H9 (cell line): ENCODE data around the gene SLC2A11. TPM values are rescaled to one million over a fixed set of nuclear protein-coding genes. Genes with fewer than 3 reads are reported as not detected.

Experiments used
- DNase-seq: peaks from one replicate; pipeline ENCODE4 v3.0.0-alpha.2; 2017
- H2AFZ ChIP-seq: one replicate; pipeline ENCODE4 v1.6.1; 2013; ENCODE audit warnings: mild to moderate bottlenecking, low read length, control low read depth, moderate library complexity
- H2AK5ac ChIP-seq: 2 replicates; pipeline ENCODE4 v1.6.1; 2013; ENCODE audit warnings: low read length, control low read depth, mixed read lengths; ENCODE audit not compliant: insufficient read length
- H2BK120ac ChIP-seq: one replicate; pipeline ENCODE4 v1.6.1; 2013; ENCODE audit warnings: low read depth, mild to moderate bottlenecking, low read length, control low read depth, inconsistent platforms; ENCODE audit not compliant: poor library complexity, severe bottlenecking
- H2BK12ac ChIP-seq: 2 replicates; pipeline ENCODE4 v1.6.1; 2013; ENCODE audit warnings: low read length, control low read depth, mixed read lengths, low read depth; ENCODE audit not compliant: insufficient read length
- H2BK15ac ChIP-seq: 2 replicates; pipeline ENCODE4 v1.6.1; 2013; ENCODE audit warnings: low read depth, low read length, control low read depth
- H2BK20ac ChIP-seq: one replicate; pipeline ENCODE4 v1.6.1; 2013; ENCODE audit warnings: low read depth, mild to moderate bottlenecking, low read length, control low read depth, inconsistent platforms; ENCODE audit not compliant: poor library complexity, severe bottlenecking
- H2BK5ac ChIP-seq: 2 replicates; pipeline ENCODE4 v1.6.1; 2013; ENCODE audit warnings: low read length, control low read depth, mixed read lengths; ENCODE audit not compliant: insufficient read length
- H3K14ac ChIP-seq: 2 replicates; pipeline ENCODE4 v1.6.1; 2013; ENCODE audit warnings: low read length, control low read depth; ENCODE audit not compliant: insufficient read depth
- H3K18ac ChIP-seq: 2 replicates; pipeline ENCODE4 v1.6.1; 2013; ENCODE audit warnings: low read depth, mild to moderate bottlenecking, mixed read lengths, low read length, control low read depth; ENCODE audit not compliant: insufficient read length
- H3K23ac ChIP-seq: 2 replicates; pipeline ENCODE4 v1.6.1; 2013; ENCODE audit warnings: low read length, control low read depth, mixed read lengths, low read depth; ENCODE audit not compliant: insufficient read length
- H3K23me2 ChIP-seq: 2 replicates; pipeline ENCODE4 v1.6.1; 2013; ENCODE audit warnings: low read depth, mild to moderate bottlenecking, mixed read lengths, low read length, control low read depth; ENCODE audit not compliant: insufficient read length, poor library complexity, severe bottlenecking
- H3K27ac ChIP-seq: 2 replicates; pipeline ENCODE4 v1.5.1; 2013; ENCODE audit warnings: low read length, control low read depth, mixed read lengths, low read depth; ENCODE audit not compliant: insufficient read length
- H3K27me3 ChIP-seq: 2 replicates; pipeline ENCODE4 v1.6.1; 2013; ENCODE audit warnings: low read length, control low read depth, inconsistent platforms; ENCODE audit not compliant: insufficient read depth
- H3K4ac ChIP-seq: 2 replicates; pipeline ENCODE4 v1.6.1; 2013; ENCODE audit warnings: low read depth, mild to moderate bottlenecking, control low read depth, inconsistent platforms, low read length, moderate library complexity
- H3K4me1 ChIP-seq: 2 replicates; pipeline ENCODE4 v1.6.1; 2013; ENCODE audit warnings: low read length, control low read depth, inconsistent platforms; ENCODE audit not compliant: insufficient read depth
- H3K4me2 ChIP-seq: 2 replicates; pipeline ENCODE4 v1.6.1; 2013; ENCODE audit warnings: low read length, control low read depth, mixed read lengths; ENCODE audit not compliant: insufficient read length, insufficient read depth
- H3K56ac ChIP-seq: 2 replicates; pipeline ENCODE4 v1.6.1; 2013; ENCODE audit warnings: low read depth, mild to moderate bottlenecking, mixed read lengths, low read length, control low read depth; ENCODE audit not compliant: insufficient read length
- H3K79me1 ChIP-seq: 2 replicates; pipeline ENCODE4 v1.6.1; 2013; ENCODE audit warnings: low read depth, mild to moderate bottlenecking, moderate library complexity, low read length, control low read depth, inconsistent platforms; ENCODE audit not compliant: insufficient read depth, poor library complexity, severe bottlenecking
- H3K79me2 ChIP-seq: 2 replicates; pipeline ENCODE4 v1.6.1; 2013; ENCODE audit warnings: low read length, control low read depth, inconsistent platforms; ENCODE audit not compliant: insufficient read depth
- H3K9ac ChIP-seq: 2 replicates; pipeline ENCODE4 v1.6.1; 2013; ENCODE audit warnings: low read length, control low read depth, mixed read lengths; ENCODE audit not compliant: insufficient read length; ENCODE audit errors: extremely low read depth
- H3K9me3 ChIP-seq: one replicate; pipeline ENCODE4 v1.6.1; 2013; ENCODE audit warnings: low read depth, low read length, inconsistent platforms; ENCODE audit not compliant: control insufficient read depth
- H3T11ph ChIP-seq: one replicate; pipeline ENCODE4 v1.6.1; 2013; ENCODE audit warnings: mild to moderate bottlenecking, low read length, control low read depth, inconsistent platforms
- H4K20me1 ChIP-seq: one replicate; pipeline ENCODE4 v1.6.1; 2013; ENCODE audit not compliant: control insufficient read depth, insufficient read length, insufficient read depth
- H4K5ac ChIP-seq: 2 replicates; pipeline ENCODE4 v1.6.1; 2013; ENCODE audit warnings: low read depth, mild to moderate bottlenecking, mixed read lengths, low read length, control low read depth; ENCODE audit not compliant: insufficient read length
- H4K8ac ChIP-seq: replicated peaks from 2 replicates; pipeline ENCODE4 v1.6.1; 2013; ENCODE audit warnings: low read length, control low read depth, mixed read lengths, low read depth; ENCODE audit not compliant: insufficient read length
- H4K91ac ChIP-seq: 2 replicates; pipeline ENCODE4 v1.6.1; 2013; ENCODE audit warnings: low read depth, mild to moderate bottlenecking, moderate library complexity, mixed read lengths, low read length, control low read depth; ENCODE audit not compliant: insufficient read length
- H3K27ac Mint-ChIP-seq, 3 experiments: 2 replicates in 2 of 3; 3 replicates in 1 of 3; pipeline ENCODE4 v1.8.0; 2020 to 2021; ENCODE audit warnings: mixed read lengths in 3 of 3, mild to moderate bottlenecking in 1 of 3, moderate library complexity in 1 of 3
- H3K27me3 Mint-ChIP-seq: 2 replicates; pipeline ENCODE4 v1.8.0; 2021; ENCODE audit warnings: low read depth, mild to moderate bottlenecking, moderate library complexity, mixed read lengths
- H3K36me3 Mint-ChIP-seq, 3 experiments: 2 replicates in 2 of 3; 3 replicates in 1 of 3; pipeline ENCODE4 v1.8.0; 2020 to 2021; ENCODE audit warnings: low read depth in 3 of 3, mixed read lengths in 3 of 3; ENCODE audit not compliant: insufficient read depth in 1 of 3
- H3K4me1 Mint-ChIP-seq, 2 experiments: 2 replicates each; pipeline ENCODE4 v1.8.0; 2020; ENCODE audit warnings: mixed read lengths in 2 of 2
- H3K4me3 Mint-ChIP-seq, 2 experiments: 2 replicates in 1 of 2; 3 replicates in 1 of 2; pipeline ENCODE4 v1.8.0; 2020 to 2021; ENCODE audit warnings: mild to moderate bottlenecking in 2 of 2, mixed read lengths in 2 of 2, moderate library complexity in 1 of 2
- H3K9me3 Mint-ChIP-seq, 2 experiments: 2 replicates in 1 of 2; 3 replicates in 1 of 2; pipeline ENCODE4 v1.8.0; 2020; ENCODE audit warnings: mild to moderate bottlenecking in 2 of 2, mixed read lengths in 2 of 2, moderate library complexity in 1 of 2
- CTCF ChIP-seq: fragments of 200-600 bp; sonication (generic); conservative IDR thresholded peaks from 3 replicates; pipeline ENCODE4 v1.8.0; 2021; ENCODE audit warnings: antibody characterized with exemption, mild to moderate bottlenecking
- WGBS: extraction: QIAGEN DNeasy Blood & Tissue Kit; methylation state at CpG from one replicate; pipeline ENCODE4 v1.1.7; 2013; ENCODE audit warnings: missing lambda C conversion rate, low lambda C conversion rate, mixed read lengths; ENCODE audit not compliant: insufficient read length; ENCODE audit errors: extremely low coverage; 5-methylcytosine and 5-hydroxymethylcytosine counted together
- total RNA-seq: library from RNA; stranded (reverse); gene quantifications from 2 replicates; pipeline ENCODE4 v1.2.1, GENCODE V29; 2021

Gene SLC2A11
- total RNA-seq, 1 experiment from 2014 or later, result 15.0 TPM

- no peak for TF ChIP-seq CTCF
- H3K23me2 ChIP-seq, result peaks cover 3% of the 10 kb centered on the region
- H4K8ac ChIP-seq, result no peak overlapping the region
- no peak overlapping the region for H2BK5ac ChIP-seq
- H4K91ac ChIP-seq, result no peak overlapping the region
- no peaks in the 10 kb centered on the region for H3K27me3 ChIP-seq
- H3K14ac ChIP-seq, result no peak overlapping the region
- no peak overlapping the region for H2BK20ac ChIP-seq
- peak overlapping the region in 1 of 2 experiments; percentile 17; a peak in 1 of 5 replicates for H3K4me3 Mint-ChIP-seq
- no peak overlapping the region for H3K56ac ChIP-seq
- H3K4me2 ChIP-seq, result no peak overlapping the region
- no peaks in the 10 kb centered on the region for H3K36me3 Mint-ChIP-seq
- no peak overlapping the region for H2BK12ac ChIP-seq
- H3K9me3 ChIP-seq, result no peaks in the 10 kb centered on the region
- H3K18ac ChIP-seq, result no peak overlapping the region
- H2AK5ac ChIP-seq, result no peak overlapping the region
- H3K27ac ChIP-seq, result no peak overlapping the region
- no CpG with 5 or more reads among the region's 18 CpGs for WGBS
- H3K9me3 Mint-ChIP-seq, result no peaks in the 10 kb centered on the region; a peak in 1 of 5 replicates
- DNase-seq, result no peak
- peaks cover 27 to 44% of the 10 kb centered on the region in 2 experiments for H3K4me1 Mint-ChIP-seq
- H3T11ph ChIP-seq, result no peak overlapping the region
- no peak overlapping the region for H2BK120ac ChIP-seq
- H3K27ac Mint-ChIP-seq, result no peak overlapping the region
- H3K9ac ChIP-seq, result no peak overlapping the region
- H2BK15ac ChIP-seq, result no peak overlapping the region
- H3K4ac ChIP-seq, result no peak overlapping the region
- H3K79me1 ChIP-seq, result no peaks in the 10 kb centered on the region
- H2AFZ ChIP-seq, result no peak overlapping the region
- H3K4me1 ChIP-seq, result no peaks in the 10 kb centered on the region; the same call in 1 of the 2 replicates
- no peaks in the 10 kb centered on the region for H3K79me2 ChIP-seq
- H3K27me3 Mint-ChIP-seq, result peaks cover 21% of the 10 kb centered on the region
- no peak overlapping the region for H3K23ac ChIP-seq
- no peaks in the 10 kb centered on the region for H4K20me1 ChIP-seq
- H4K5ac ChIP-seq, result no peak overlapping the region
Observed at GRCh38 chr22:23847310-23847920, 10.3 kb upstream of the SLC2A11 start.
